DOHH2 (cell line): ENCODE results near the gene KCNE3.

Experiments
- CTCF ChIP-seq: fragments of 200-600 bp; sonication (generic); IDR thresholded peaks from one replicate; pipeline ENCODE4 v1.5.1; 2014; ENCODE audit warnings: antibody characterized with exemption, mild to moderate bottlenecking, low read depth, low read length; ENCODE audit not compliant: poor library complexity, severe bottlenecking
- EZH2phosphoT487 ChIP-seq: fragments of 200-600 bp; sonication (generic); IDR thresholded peaks from 2 replicates; pipeline ENCODE4 v1.6.1; 2017; ENCODE audit warnings: borderline replicate concordance, mild to moderate bottlenecking, antibody characterized with exemption, low read length, moderate library complexity, mixed read lengths

- TF ChIP-seq CTCF (no peak), EZH2phosphoT487 (no peak)
Observed at GRCh38 chr11:74462009-74462408, 5.3 kb downstream of the KCNE3 start.
